Measurements from ENCODE around the gene ADARB2. TPM values are rescaled to one million over a fixed set of nuclear protein-coding genes. Genes with fewer than 3 reads are reported as not detected.

Gene ADARB2
- total RNA-seq, 3 donors from 2014 or later, result 0.31 to 4.2 TPM; not detected in 1

- no peak for ATAC-seq
- DNase-seq, result no peak
- H3K36me3 ChIP-seq (ENCODE audit: low read depth), result no peaks in the 10 kb centered on the region
- TF ChIP-seq CTCF (IDR thresholded peaks at IDR 0.05), result no peak
- no peaks in the 10 kb centered on the region for H3K9me3 ChIP-seq
- no peaks in the 10 kb centered on the region for H3K4me1 ChIP-seq (ENCODE audit: low read depth)
- no peak overlapping the region for H3K4me3 ChIP-seq
- intact Hi-C loops (cut with DNase I, micrococcal nuclease), result no loop called here
These were observed 492.8 kb downstream of the ADARB2 start for GRCh38 chr10:1244493-1244892.

- H3K4me3 ChIP-seq, result no peak overlapping the region
- no peaks in the 10 kb centered on the region for H3K4me1 ChIP-seq (ENCODE audit: low read depth)
- H3K36me3 ChIP-seq (ENCODE audit: low read depth), result no peaks in the 10 kb centered on the region
- no peaks in the 10 kb centered on the region for H3K9me3 ChIP-seq
- intact Hi-C loops (cut with DNase I, micrococcal nuclease), result no loop called here
- no peak for ATAC-seq
- TF ChIP-seq CTCF (IDR thresholded peaks at IDR 0.05), result no peak
- DNase-seq, result no peak
These were observed 493.7 kb downstream of the ADARB2 start for GRCh38 chr10:1243486-1244234.

GRCh38 chr10:1242975-1243374 is 494.4 kb downstream of the ADARB2 start:
- intact Hi-C loops (cut with DNase I, micrococcal nuclease), result no loop called here
- no peak for DNase-seq
- no peak for TF ChIP-seq CTCF (IDR thresholded peaks at IDR 0.05)

GRCh38 chr10:1241973-1242935 is 495.1 kb downstream of the ADARB2 start:
- DNase-seq, result no peak
- no peaks in the 10 kb centered on the region for H3K9me3 ChIP-seq
- ATAC-seq, result no peak
- no peaks in the 10 kb centered on the region for H3K36me3 ChIP-seq (ENCODE audit: low read depth)
- H3K4me3 ChIP-seq, result no peak overlapping the region
- intact Hi-C loops (cut with DNase I, micrococcal nuclease), result no loop called here
- no peaks in the 10 kb centered on the region for H3K4me1 ChIP-seq (ENCODE audit: low read depth)
- TF ChIP-seq CTCF (IDR thresholded peaks at IDR 0.05), result no peak

More at GRCh38 chr10:1242975-1243374, 494.4 kb downstream of the ADARB2 start:
- H3K4me1 ChIP-seq (ENCODE audit: low read depth), result no peaks in the 10 kb centered on the region
- no peaks in the 10 kb centered on the region for H3K36me3 ChIP-seq (ENCODE audit: low read depth)
- ATAC-seq, result no peak
- H3K9me3 ChIP-seq, result no peaks in the 10 kb centered on the region
- no peak overlapping the region for H3K4me3 ChIP-seq

GRCh38 chr10:1241322-1241890 is 495.9 kb downstream of the ADARB2 start:
- no peak for DNase-seq
- no peak for TF ChIP-seq CTCF (IDR thresholded peaks at IDR 0.05)
- intact Hi-C loops (cut with DNase I, micrococcal nuclease), result no loop called here
- H3K4me3 ChIP-seq, result no peak overlapping the region
- no peaks in the 10 kb centered on the region for H3K36me3 ChIP-seq (ENCODE audit: low read depth)
- no peaks in the 10 kb centered on the region for H3K4me1 ChIP-seq (ENCODE audit: low read depth)
- H3K9me3 ChIP-seq, result no peaks in the 10 kb centered on the region
- no peak for ATAC-seq
